ENCODE data around the gene PTGDR.
A peak's percentile ranks its signal among the peaks of the same experiment; 100 is the strongest.

Gene PTGDR

DNA sequence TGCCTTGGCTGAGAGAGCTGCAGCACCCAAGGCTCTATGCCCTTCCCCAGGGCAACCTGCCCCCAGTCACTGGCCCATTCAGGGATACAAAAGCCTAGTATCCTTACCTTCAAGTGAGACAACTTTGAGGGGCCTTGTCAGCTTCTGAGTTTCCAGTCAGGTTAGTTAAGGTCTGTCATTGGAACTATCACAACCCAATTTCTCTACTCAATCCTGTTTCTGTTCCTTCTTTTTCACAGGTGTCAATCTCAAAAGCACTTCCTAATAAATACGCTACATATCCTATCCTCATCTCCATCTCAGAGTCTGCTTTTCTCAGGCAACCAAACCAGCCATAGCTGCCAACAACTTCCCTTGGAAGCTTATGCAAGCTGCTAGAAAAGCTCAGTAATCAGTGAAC is 4.9 kb upstream of the PTGDR start:
- TF ChIP-seq, protein P1, sequence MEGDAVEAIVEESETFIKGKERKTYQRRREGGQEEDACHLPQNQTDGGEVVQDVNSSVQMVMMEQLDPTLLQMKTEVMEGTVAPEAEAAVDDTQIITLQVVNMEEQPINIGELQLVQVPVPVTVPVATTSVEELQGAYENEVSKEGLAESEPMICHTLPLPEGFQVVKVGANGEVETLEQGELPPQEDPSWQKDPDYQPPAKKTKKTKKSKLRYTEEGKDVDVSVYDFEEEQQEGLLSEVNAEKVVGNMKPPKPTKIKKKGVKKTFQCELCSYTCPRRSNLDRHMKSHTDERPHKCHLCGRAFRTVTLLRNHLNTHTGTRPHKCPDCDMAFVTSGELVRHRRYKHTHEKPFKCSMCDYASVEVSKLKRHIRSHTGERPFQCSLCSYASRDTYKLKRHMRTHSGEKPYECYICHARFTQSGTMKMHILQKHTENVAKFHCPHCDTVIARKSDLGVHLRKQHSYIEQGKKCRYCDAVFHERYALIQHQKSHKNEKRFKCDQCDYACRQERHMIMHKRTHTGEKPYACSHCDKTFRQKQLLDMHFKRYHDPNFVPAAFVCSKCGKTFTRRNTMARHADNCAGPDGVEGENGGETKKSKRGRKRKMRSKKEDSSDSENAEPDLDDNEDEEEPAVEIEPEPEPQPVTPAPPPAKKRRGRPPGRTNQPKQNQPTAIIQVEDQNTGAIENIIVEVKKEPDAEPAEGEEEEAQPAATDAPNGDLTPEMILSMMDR (IDR thresholded peaks at IDR 0.05; ENCODE audit: control insufficient read depth, insufficient read depth, low read depth, low read length, missing control alignments), result no peak
- no peak for DNase-seq (ENCODE audit: low read depth)
- no peak overlapping the region for H3K4me3 ChIP-seq (ENCODE audit: control insufficient read depth, low read depth, low read length)

DNA sequence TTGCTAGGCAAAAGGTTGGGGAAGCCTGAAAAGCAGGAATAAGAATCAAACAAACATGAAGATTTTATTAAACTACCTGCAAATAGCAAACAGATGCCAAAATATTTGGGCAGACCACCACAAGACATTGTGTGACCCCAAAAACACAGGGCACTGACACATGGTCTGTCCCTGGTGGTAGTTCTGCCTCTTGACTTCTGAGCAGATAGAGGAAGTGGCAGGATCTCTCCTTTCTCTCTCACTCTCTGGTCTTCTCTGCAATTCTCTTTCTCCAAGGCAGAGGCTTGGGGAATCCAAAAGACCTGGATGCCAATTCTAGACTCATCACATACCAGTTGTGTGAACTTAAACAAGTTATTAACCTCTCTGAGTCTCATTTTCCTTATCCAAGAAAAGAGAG is 4.3 kb upstream of the PTGDR start:
- DNase-seq (ENCODE audit: low read depth), result no peak
- TF ChIP-seq, protein P1 (IDR thresholded peaks at IDR 0.05; ENCODE audit: control insufficient read depth, insufficient read depth, low read depth, low read length, missing control alignments), result no peak
- no peak overlapping the region for H3K4me3 ChIP-seq (ENCODE audit: control insufficient read depth, low read depth, low read length)

DNA sequence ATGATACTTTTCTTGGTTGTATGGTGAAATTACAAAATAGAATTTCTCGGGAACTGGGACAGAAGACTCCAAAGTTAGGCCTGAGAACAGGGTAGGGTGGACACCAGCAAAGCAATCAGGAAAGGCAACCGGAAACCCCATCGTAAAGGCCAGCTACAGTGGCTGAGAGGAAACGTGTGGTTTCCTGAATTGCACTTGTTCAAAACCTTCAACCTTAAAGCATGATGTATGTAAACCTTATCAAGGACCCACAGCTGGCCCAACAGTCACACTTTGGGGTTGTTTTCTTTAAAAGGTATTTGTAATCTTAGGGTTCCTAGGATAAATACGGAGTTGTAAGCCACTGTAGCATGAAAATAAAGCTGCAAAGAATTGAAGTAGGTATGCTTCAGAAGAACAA is 2.2 kb upstream of the PTGDR start:
- TF ChIP-seq, protein P1 (IDR thresholded peaks at IDR 0.05; ENCODE audit: control insufficient read depth, insufficient read depth, low read depth, low read length, missing control alignments), result no peak
- H3K4me3 ChIP-seq (ENCODE audit: control insufficient read depth, low read depth, low read length), result no peak overlapping the region
- DNase-seq (ENCODE audit: low read depth), result no peak

DNA sequence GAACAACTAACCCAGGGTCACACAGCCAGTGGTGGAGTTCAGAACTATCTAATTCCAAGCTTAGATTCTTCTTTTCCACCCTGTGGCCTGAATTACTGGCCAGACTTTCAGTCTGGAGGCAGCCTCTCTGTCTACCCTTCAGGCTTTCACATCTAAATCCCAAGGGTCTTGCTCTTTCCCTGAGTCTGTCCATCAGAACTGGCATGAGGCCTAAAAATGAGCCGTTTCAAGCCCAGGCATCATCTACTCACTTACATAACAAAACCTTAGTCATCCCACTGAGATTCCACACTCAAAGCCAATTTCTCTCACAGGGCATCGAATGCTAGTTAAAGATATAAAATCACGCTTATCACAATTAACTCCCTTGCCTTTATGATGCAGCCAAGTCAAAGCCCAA is 1.3 kb upstream of the PTGDR start:
- TF ChIP-seq, protein P1 (IDR thresholded peaks at IDR 0.05; ENCODE audit: control insufficient read depth, insufficient read depth, low read depth, low read length, missing control alignments), result no peak
- no peak overlapping the region for H3K4me3 ChIP-seq (ENCODE audit: control insufficient read depth, low read depth, low read length)
- DNase-seq (ENCODE audit: low read depth), result peak; percentile 56

DNA sequence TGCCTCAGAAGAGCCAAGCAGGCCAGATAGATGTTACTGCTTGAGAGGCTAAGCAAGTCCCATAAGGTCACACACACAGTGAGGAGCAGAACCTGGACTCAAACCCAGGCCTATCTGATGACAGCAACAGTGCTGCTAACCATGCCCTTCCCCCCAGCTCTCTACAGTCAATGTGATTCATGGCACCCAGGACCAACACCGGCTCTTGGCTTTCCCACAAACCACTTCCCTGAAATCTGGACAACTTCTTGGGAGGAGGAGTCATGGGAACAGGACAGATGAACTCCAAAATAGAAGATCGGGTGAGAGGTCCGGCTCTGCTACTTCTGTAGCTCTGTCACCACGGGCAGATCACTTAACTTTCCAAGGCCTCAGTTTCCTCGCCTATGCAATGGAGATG is 716 bp upstream of the PTGDR start:
- TF ChIP-seq, protein P1 (IDR thresholded peaks at IDR 0.05; ENCODE audit: control insufficient read depth, insufficient read depth, low read depth, low read length, missing control alignments), result no peak
- H3K4me3 ChIP-seq (ENCODE audit: control insufficient read depth, low read depth, low read length), result no peak overlapping the region
- DNase-seq (ENCODE audit: low read depth), result no peak

DNA sequence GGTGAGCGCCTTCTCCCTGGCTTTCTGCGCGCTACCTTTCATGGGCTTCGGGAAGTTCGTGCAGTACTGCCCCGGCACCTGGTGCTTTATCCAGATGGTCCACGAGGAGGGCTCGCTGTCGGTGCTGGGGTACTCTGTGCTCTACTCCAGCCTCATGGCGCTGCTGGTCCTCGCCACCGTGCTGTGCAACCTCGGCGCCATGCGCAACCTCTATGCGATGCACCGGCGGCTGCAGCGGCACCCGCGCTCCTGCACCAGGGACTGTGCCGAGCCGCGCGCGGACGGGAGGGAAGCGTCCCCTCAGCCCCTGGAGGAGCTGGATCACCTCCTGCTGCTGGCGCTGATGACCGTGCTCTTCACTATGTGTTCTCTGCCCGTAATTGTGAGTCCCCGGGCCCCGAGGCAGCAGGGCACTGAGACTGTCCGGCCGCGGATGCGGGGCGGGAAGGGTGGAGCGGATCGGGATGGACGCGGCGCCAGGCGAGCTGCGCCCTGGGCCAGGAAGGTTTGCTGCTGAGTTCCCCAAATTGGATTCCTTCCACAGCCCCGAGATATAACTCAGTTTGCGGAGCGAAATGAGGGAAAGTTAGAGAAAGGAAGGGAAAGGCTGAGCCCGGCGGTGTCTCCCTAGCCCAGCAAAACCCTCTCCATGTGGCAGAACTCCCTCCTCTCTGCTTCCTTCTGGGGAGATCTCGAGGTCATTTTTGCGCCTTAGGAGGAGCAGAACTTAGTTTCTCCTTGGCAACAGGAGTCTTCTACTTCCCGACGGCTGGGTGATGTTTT is 972 bp downstream of the PTGDR start:
- no peak for DNase-seq (ENCODE audit: low read depth)
- peak overlapping the region; percentile 19 for H3K4me3 ChIP-seq (ENCODE audit: control insufficient read depth, low read depth, low read length)
- TF ChIP-seq, protein P1 (IDR thresholded peaks at IDR 0.05; ENCODE audit: control insufficient read depth, insufficient read depth, low read depth, low read length, missing control alignments), result no peak
